Mucosa of rectum (tissue), 2 donors: Measurements from ENCODE around the gene CHST3.
A peak's percentile ranks its signal among the peaks of the same experiment; 100 is the strongest.

Source experiments
- H3K27ac ChIP-seq, 2 donors: one replicate each; pipeline ENCODE4 v1.7.0; 2013; ENCODE audit warnings: inconsistent platforms in 2 of 2, low read depth in 2 of 2, low read length in 2 of 2
- H3K27me3 ChIP-seq, 2 donors: one replicate each; pipeline ENCODE4 v1.7.0; 2013; ENCODE audit warnings: low read length in 2 of 2; ENCODE audit not compliant: control insufficient read depth in 2 of 2, insufficient read depth in 2 of 2
- H3K36me3 ChIP-seq, 2 donors: one replicate each; pipeline ENCODE4 v1.7.0; 2013; ENCODE audit warnings: low read length in 2 of 2; ENCODE audit not compliant: control insufficient read depth in 2 of 2, insufficient read depth in 2 of 2
- H3K4me1 ChIP-seq, 2 donors: one replicate each; pipeline ENCODE4 v1.7.0; 2013; ENCODE audit warnings: low read length in 2 of 2, mild to moderate bottlenecking in 1 of 2; ENCODE audit not compliant: control insufficient read depth in 2 of 2, insufficient read depth in 2 of 2
- H3K4me3 ChIP-seq, 2 donors: one replicate each; pipeline ENCODE4 v1.7.0; 2013; ENCODE audit warnings: low read length in 2 of 2
- H3K9ac ChIP-seq, 2 donors: one replicate each; pipeline ENCODE4 v1.7.0; 2013; ENCODE audit warnings: low read length in 2 of 2, low read depth in 1 of 2, mild to moderate bottlenecking in 1 of 2
- H3K9me3 ChIP-seq, 2 donors: one replicate each; pipeline ENCODE4 v1.7.0; 2013; ENCODE audit warnings: low read length in 2 of 2; ENCODE audit not compliant: control insufficient read depth in 2 of 2
- donor health status: healthy.
- donor health status: Normal muscosa, but diverticular disease.

CHST3 gene

DNA sequence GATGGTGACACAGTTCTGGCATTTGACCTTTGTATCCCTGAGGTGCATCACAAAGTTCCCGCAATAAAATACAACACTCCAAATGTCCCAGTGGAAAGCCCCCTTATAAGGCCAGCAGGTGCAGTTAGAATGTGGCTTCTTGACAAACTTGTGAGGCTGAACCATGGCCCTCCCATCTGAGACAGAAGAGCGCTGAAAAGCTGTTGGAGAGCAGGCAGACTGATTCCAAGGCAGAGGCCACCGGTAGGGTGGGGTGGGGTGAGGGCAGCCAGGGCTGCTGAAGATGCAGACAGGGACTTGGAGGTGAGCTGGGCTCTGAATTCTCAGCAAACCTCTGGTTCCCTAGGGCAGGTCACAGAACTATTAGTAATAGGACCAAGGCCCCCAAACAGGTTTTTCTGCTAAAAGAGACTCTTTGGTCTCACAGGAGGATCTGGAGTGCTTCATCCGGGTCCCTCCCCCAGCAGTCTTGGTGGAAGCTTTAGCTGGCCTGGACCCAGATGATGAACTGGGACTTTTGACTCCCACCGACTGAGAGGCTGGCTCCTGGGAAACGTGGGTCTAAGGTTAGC is 15.6 kb upstream of the CHST3 start:
- no peak overlapping the region for H3K27ac ChIP-seq
- H3K9me3 ChIP-seq: peaks cover 14 to 26% of the 10 kb centered on the region in 2 donors
- no peaks in the 10 kb centered on the region for H3K4me1 ChIP-seq
- no peaks in the 10 kb centered on the region for H3K36me3 ChIP-seq
- H3K9ac ChIP-seq: no peak overlapping the region
- H3K27me3 ChIP-seq: no peaks in the 10 kb centered on the region
- H3K4me3 ChIP-seq: no peak overlapping the region

DNA sequence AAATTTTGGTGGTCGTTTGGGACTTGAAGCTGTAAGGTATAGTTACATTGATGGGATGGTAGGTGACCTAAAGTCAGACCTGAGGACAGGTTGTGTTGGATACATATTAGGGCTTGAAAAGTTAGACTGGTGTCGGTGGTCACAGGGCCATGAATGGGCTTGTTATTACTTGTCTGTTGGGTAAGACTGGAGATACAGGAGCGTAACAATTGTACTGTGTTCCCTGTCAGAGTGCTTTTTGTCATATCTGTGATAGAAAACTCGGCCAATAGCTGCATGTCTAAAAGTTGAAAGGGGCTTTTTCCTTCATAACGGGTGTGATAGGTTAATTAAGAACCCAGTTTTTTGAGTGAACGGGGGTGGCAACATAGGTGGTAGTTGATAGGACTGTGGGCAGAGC is 13.5 kb upstream of the CHST3 start:
- H3K4me1 ChIP-seq: no peaks in the 10 kb centered on the region
- no peaks in the 10 kb centered on the region for H3K36me3 ChIP-seq
- H3K9ac ChIP-seq: no peak overlapping the region
- no peaks in the 10 kb centered on the region for H3K27me3 ChIP-seq
- no peak overlapping the region for H3K27ac ChIP-seq
- H3K4me3 ChIP-seq: no peak overlapping the region
- H3K9me3 ChIP-seq: peaks cover 15 to 26% of the 10 kb centered on the region in 2 donors

GRCh38 chr10:71952745-71953144 is 11.4 kb upstream of the CHST3 start:
- no peaks in the 10 kb centered on the region for H3K36me3 ChIP-seq
- no peaks in the 10 kb centered on the region for H3K27me3 ChIP-seq
- no peak overlapping the region for H3K27ac ChIP-seq
- no peak overlapping the region for H3K4me3 ChIP-seq
- peaks cover 6 to 10% of the 10 kb centered on the region in 2 donors for H3K9me3 ChIP-seq
- H3K9ac ChIP-seq: no peak overlapping the region
- H3K4me1 ChIP-seq: peaks cover 0 to 4% of the 10 kb centered on the region in 2 donors

DNA sequence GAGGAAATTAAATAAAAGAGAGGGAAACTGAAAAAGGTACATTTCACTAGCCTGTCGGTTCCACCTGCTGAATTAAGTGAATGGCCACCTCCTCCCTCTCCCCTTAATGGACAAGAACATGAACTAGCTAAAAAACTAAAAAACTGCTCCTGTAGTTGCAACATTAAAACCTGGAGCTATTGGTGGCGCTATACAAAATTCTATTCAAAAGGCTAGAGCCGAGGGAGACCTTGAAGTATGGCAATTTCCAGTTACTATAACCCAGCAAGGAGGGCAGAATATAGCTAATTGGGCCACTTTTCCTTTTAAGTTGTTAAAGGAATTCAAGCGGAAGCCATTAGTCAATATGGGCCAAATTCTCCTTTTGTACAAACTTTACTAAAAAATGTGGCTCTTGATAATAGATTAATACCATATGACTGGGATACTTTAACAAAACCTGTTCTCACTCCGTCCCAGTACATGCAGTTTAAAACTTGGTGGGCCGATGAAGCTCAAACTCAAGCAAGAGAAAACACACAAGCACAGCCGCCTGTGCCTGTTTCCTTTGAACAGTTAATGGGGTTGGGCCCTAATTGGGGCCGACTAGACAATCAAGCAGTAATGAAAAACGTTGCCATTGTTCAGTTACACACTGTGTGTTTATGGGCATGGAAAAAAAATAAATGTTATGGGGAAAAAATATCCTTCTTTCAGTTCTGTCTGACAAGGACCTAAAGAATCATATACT is 6.5 kb upstream of the CHST3 start:
- H3K36me3 ChIP-seq: no peaks in the 10 kb centered on the region
- no peak overlapping the region for H3K27ac ChIP-seq
- H3K4me3 ChIP-seq: no peak overlapping the region
- H3K4me1 ChIP-seq: peaks cover 0 to 4% of the 10 kb centered on the region in 2 donors
- peaks cover 5 to 6% of the 10 kb centered on the region in 2 donors for H3K9me3 ChIP-seq
- H3K27me3 ChIP-seq: peaks cover 0 to 4% of the 10 kb centered on the region in 2 donors
- H3K9ac ChIP-seq: no peak overlapping the region

GRCh38 chr10:71959526-71959925 is 4.7 kb upstream of the CHST3 start:
- H3K27ac ChIP-seq: no peak overlapping the region

GRCh38 chr10:71961831-71962230 is 2.4 kb upstream of the CHST3 start:
- H3K9ac ChIP-seq: no peak overlapping the region
- H3K4me1 ChIP-seq: peaks cover 6 to 7% of the 10 kb centered on the region in 2 donors
- H3K36me3 ChIP-seq: no peaks in the 10 kb centered on the region
- H3K27me3 ChIP-seq: peaks cover 13 to 23% of the 10 kb centered on the region in 2 donors
- no peak overlapping the region for H3K4me3 ChIP-seq
- H3K9me3 ChIP-seq: no peaks in the 10 kb centered on the region
- no peak overlapping the region for H3K27ac ChIP-seq

More at GRCh38 chr10:71959526-71959925, 4.7 kb upstream of the CHST3 start:
- no peaks in the 10 kb centered on the region for H3K36me3 ChIP-seq
- peaks cover 4 to 7% of the 10 kb centered on the region in 2 donors for H3K27me3 ChIP-seq
- no peak overlapping the region for H3K4me3 ChIP-seq
- H3K4me1 ChIP-seq: peaks cover 1 to 6% of the 10 kb centered on the region in 2 donors
- no peak overlapping the region for H3K9ac ChIP-seq
- peaks cover 5 to 6% of the 10 kb centered on the region in 2 donors for H3K9me3 ChIP-seq

- no peak overlapping the region for H3K4me3 ChIP-seq
- H3K27me3 ChIP-seq: peaks cover 13 to 23% of the 10 kb centered on the region in 2 donors
- peak overlapping the region in 1 of 2 donors; percentile 43 for H3K27ac ChIP-seq
- peaks cover 6 to 7% of the 10 kb centered on the region in 2 donors for H3K4me1 ChIP-seq
- no peaks in the 10 kb centered on the region for H3K9me3 ChIP-seq
- H3K9ac ChIP-seq: no peak overlapping the region
- no peaks in the 10 kb centered on the region for H3K36me3 ChIP-seq
These were observed 1.3 kb upstream of the CHST3 start for GRCh38 chr10:71962901-71963300.

GRCh38 chr10:71963351-71964097 is 671 bp upstream of the CHST3 start:
- no peaks in the 10 kb centered on the region for H3K9me3 ChIP-seq
- H3K27me3 ChIP-seq: peaks cover 13 to 23% of the 10 kb centered on the region in 2 donors
- peak overlapping the region in 1 of 2 donors; percentile 53 for H3K4me3 ChIP-seq
- H3K9ac ChIP-seq: peak overlapping the region in 1 of 2 donors; percentile 74
- no peaks in the 10 kb centered on the region for H3K36me3 ChIP-seq
- H3K27ac ChIP-seq: peak overlapping the region; percentile 68 to 71
- H3K4me1 ChIP-seq: peaks cover 6 to 7% of the 10 kb centered on the region in 2 donors

DNA sequence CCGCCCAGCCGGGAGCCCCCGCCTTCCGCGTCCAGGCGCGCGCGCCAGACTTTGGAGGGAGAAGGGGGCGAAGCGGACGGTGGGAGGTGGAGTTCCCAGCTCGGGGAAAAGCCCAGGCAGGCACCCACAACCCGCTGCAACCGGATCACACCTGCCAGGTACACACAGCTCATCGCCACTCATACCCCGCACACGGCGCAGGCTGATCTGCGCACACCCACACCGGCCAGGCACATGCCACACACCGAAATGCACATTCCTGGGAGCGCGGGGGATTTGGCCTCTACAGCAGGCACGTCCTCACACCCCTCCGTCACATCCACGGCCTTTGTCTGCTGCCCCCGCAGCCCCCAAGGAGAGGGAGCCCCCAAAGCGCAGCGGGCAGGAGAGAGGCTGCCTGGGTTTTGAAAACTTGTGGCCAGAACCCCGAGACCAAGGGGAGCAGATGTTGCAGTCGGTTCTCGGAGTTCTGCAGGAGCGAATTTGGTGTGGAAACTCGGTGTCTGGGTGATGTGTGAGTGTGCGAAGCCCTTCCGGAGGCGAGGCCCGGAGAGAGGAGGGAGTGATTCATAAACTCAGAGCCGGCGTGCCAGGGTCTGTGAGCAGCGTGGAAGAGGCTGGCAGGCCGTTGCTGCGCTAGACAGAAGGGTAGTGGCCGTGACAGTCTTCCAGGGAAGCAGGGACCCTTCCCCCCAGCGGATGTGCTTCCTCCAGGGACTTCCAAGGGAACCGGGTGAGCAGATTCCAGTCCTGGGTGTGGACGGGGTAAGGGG is 734 bp downstream of the CHST3 start:
- H3K36me3 ChIP-seq: no peaks in the 10 kb centered on the region
- peaks cover 13 to 23% of the 10 kb centered on the region in 2 donors for H3K27me3 ChIP-seq
- peak overlapping the region; percentile 68 to 71 for H3K27ac ChIP-seq
- peak overlapping the region; percentile 52 to 74 for H3K9ac ChIP-seq
- H3K4me3 ChIP-seq: peak overlapping the region; percentile 53 to 72
- peaks cover 6 to 7% of the 10 kb centered on the region in 2 donors for H3K4me1 ChIP-seq
- H3K9me3 ChIP-seq: no peaks in the 10 kb centered on the region
